Measurements from ENCODE around the gene GTSE1. TPM values are rescaled to one million over a fixed set of nuclear protein-coding genes. Genes with fewer than 3 reads are reported as not detected.

Gene GTSE1
- total and polyA plus RNA-seq, 2 of the 13 experiments (the other 11 are each of a cell fraction or from before 2014, with no cell fraction given): 10.7 to 13.5 TPM

DNA sequence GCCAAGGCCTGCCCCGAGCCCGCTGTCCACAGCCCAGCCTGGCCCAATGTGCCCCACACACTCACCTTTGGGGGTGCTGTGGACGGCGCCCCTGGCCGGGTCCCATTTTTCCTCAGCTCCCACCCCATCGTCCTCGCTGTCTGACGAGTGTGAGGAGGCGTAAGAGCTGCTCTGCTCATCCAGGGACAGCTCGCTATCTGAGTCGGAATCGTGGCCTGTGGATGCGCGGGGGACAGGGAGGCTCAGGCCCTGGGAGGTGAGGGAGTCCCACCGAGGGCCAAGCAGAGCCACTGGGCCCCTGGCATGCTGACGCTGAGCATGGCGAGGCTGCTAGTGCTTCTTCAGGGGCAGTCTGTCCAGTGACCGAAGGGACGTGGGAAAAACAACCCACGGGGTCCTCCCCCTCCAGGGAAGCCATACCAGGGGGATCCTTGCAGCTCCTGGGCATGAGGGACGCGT, 68.5 kb downstream of the GTSE1 start (continued):
- TF ChIP-seq THYN1 (CRISPR knock-in tag; IDR thresholded peaks at IDR 0.05; ENCODE audit: borderline replicate concordance, low read depth): no peak

DNA sequence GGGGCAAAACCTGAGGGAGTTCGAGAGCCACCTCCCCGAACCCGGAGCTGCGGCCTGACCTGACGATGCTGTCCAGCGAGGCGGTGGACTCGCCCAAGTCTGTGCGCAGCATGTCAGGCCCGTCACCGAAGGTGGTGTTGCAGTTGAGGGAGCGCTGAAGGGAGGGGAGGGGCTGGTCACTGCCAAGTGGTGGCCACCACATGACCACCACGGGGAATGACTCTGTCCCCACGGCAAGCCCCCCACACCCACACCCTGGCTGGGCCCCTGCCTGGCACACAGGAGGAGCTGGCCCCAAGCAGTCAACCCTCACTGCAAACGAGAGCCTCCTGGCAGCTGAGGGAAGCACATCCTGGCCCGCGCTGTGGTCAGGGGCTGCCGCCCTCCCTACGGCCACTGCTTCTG, 69.7 kb downstream of the GTSE1 start:
- ChIA-PET CTCF (ENCODE audit: low intra/inter-chr PET ratio, low total read pairs) (interaction anchor here (2.3 to 3.0 kb wide), 2 partner anchors 24 to 176 kb away, joined by 15 to 48 read pairs; no protein-coding TSS in a partner anchor), POLR2A (no interaction called here)
- no peaks in the 10 kb centered on the region for H3K27me3 ChIP-seq (ENCODE audit: control insufficient read depth in 1 of 2, insufficient read depth in 2 of 2, low read length in 2 of 2)
- no peaks in the 10 kb centered on the region for H3K36me3 ChIP-seq (replicated peaks in 1 of 2; ENCODE audit: control insufficient read depth in 1 of 2, insufficient read depth in 2 of 2, low read length in 2 of 2)
- H3K27ac ChIP-seq (ENCODE audit: extremely low read length, insufficient read depth, low read length): no peak overlapping the region
- FAIRE-seq (no peak), DNase-seq (ENCODE audit: low spot score) (no peak), ATAC-seq (no peak)
- intact Hi-C loops (cut with micrococcal nuclease; ENCODE audit: unreplicated experiment) (no loop called here), in situ Hi-C loops (cut with HindIII; ENCODE audit: extremely low pct_ligation_motif_present, low pct_unique_long_range_greater_than_20kb) (loop anchor here (5.0 kb wide), 2 partner anchors 76 to 171 kb away; partner anchors contain the start of gene CELSR1)
- no peak overlapping the region for H3K4me2 ChIP-seq (ENCODE audit: low read depth, low read length)
- H4K20me1 ChIP-seq (ENCODE audit: insufficient read depth, low read length): no peaks in the 10 kb centered on the region
- peaks cover 50% of the 10 kb centered on the region for H3K4me1 ChIP-seq (ENCODE audit: insufficient read depth, low read length)
- H3K79me2 ChIP-seq (ENCODE audit: insufficient read depth, low read length): no peaks in the 10 kb centered on the region
- 99% methylated on average over 11 of the region's 19 CpGs for WGBS (ENCODE audit: low lambda C conversion rate)
- H2AFZ ChIP-seq (ENCODE audit: low read length): no peak overlapping the region
- no peak overlapping the region for H3K9ac ChIP-seq (ENCODE audit: insufficient read depth, low read depth, low read length)
- TF ChIP-seq PCBP1 (IDR thresholded peaks at IDR 0.05; ENCODE audit: borderline replicate concordance, low read depth, low read length) (0 out of 2 replicates have a peak, but pooled peaks have one; percentile 74), ZNF703 (CRISPR knock-in tag; IDR thresholded peaks at IDR 0.05; ENCODE audit: borderline replicate concordance) (no peak)
- no peak overlapping the region for H3K4me3 ChIP-seq (replicated peaks in 1 of 3; ENCODE audit: insufficient read depth in 1 of 3, low read depth in 2 of 3, low read length in 3 of 3)
- no peaks in the 10 kb centered on the region for H3K9me3 ChIP-seq (ENCODE audit: low read length)
- no TSS peak for BruUV-seq (replicated peaks)

DNA sequence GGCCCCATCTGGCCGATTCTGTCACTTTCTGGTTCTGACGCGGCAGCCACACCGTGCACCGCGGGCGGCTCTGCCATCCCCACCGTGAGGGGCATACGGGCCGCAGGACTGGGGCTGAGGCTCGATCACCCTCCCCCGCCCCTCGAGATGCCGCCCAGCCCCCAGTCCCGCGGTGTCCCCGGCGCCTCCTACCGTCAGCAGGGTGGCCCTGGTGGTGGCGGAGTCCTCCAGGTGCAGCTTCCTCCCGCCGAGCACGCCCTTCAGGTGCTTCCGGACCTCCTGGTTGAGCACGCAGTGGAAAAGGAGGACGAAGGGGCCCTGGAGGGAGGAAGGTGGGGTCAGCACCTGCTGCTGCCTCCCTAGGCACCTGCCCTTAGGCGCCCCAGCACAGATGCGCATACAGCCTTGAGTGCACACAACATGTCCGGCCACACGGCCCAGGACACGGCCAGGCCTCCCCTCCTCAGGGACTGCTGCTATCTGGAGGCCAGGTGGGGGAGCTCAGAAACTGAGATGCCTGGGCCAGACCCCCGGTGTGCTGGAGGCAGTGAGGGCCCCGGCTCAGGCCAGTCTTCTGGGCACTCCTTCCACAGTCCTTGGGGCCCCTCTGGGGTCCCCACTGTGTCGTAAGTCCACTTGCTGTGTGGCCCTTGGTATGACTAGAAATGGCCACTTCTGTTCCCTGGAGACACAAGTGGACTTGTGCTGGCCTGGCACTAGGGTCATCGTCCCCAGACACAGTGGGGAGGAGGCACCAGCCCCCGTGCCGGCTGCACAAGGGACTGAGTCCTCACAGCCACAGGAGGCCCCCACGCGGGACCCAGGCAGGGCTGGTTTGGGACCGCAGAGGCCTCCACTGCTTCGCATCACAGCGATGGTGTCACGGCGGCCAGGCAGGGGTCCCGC, 70.4 kb downstream of the GTSE1 start:
- no peaks in the 10 kb centered on the region for H3K79me2 ChIP-seq (ENCODE audit: insufficient read depth, low read length)
- H3K4me2 ChIP-seq (ENCODE audit: low read depth, low read length): no peak overlapping the region
- POLR2A ChIA-PET: interaction anchor here (0.9 to 1.5 kb wide), 6 partner anchors 10 to 86 kb away, joined by 3 to 33 read pairs (median 4); no protein-coding TSS in a partner anchor
- CTCF ChIA-PET (ENCODE audit: low intra/inter-chr PET ratio, low total read pairs): interaction anchor here (1.6 to 3.0 kb wide), 4 partner anchors 12 to 175 kb away, joined by 3 to 48 read pairs (median 12); no protein-coding TSS in a partner anchor
- no peak for DNase-seq (ENCODE audit: low spot score)
- 75% methylated on average over 26 of the region's 45 CpGs for WGBS (ENCODE audit: low lambda C conversion rate)
- no TSS peak for BruUV-seq (replicated peaks)
- in situ Hi-C loops (cut with HindIII; ENCODE audit: extremely low pct_ligation_motif_present, low pct_unique_long_range_greater_than_20kb): loop anchor here (5.0 kb wide), 2 partner anchors 75 to 170 kb away; partner anchors contain the start of gene CELSR1
- peak; percentile 3 for ATAC-seq
- H3K4me3 ChIP-seq (replicated peaks in 1 of 3; ENCODE audit: insufficient read depth in 1 of 3, low read depth in 2 of 3, low read length in 3 of 3): no peak overlapping the region
- H4K20me1 ChIP-seq (ENCODE audit: insufficient read depth, low read length): no peaks in the 10 kb centered on the region
- intact Hi-C loops (cut with micrococcal nuclease; ENCODE audit: unreplicated experiment): loop anchor here (1.0 kb wide), 2 partner anchors 23 to 175 kb away; no protein-coding TSS in a partner anchor
- H3K9me3 ChIP-seq (ENCODE audit: low read length): no peaks in the 10 kb centered on the region
- FAIRE-seq: no peak
- no peak overlapping the region for H3K27ac ChIP-seq (ENCODE audit: extremely low read length, insufficient read depth, low read length)
- no peak overlapping the region for H3K9ac ChIP-seq (ENCODE audit: insufficient read depth, low read depth, low read length)
- no peak overlapping the region for H2AFZ ChIP-seq (ENCODE audit: low read length)
- no peaks in the 10 kb centered on the region for H3K27me3 ChIP-seq (ENCODE audit: control insufficient read depth in 1 of 2, insufficient read depth in 2 of 2, low read length in 2 of 2)
- no peaks in the 10 kb centered on the region for H3K36me3 ChIP-seq (replicated peaks in 1 of 2; ENCODE audit: control insufficient read depth in 1 of 2, insufficient read depth in 2 of 2, low read length in 2 of 2)
- peaks cover 47% of the 10 kb centered on the region for H3K4me1 ChIP-seq (ENCODE audit: insufficient read depth, low read length)
- TF ChIP-seq ATF7-NPFF (CRISPR knock-in tag; IDR thresholded peaks at IDR 0.05; ENCODE audit: low read depth) (no peak), ZNF556 (CRISPR knock-in tag; IDR thresholded peaks at IDR 0.05; ENCODE audit: borderline replicate concordance) (0 out of 2 replicates have a peak, but pooled peaks have one; percentile 31), ISL2 (CRISPR knock-in tag; IDR thresholded peaks at IDR 0.05) (0 out of 2 replicates have a peak, but pooled peaks have one; percentile 21)
- TF ChIP-seq, protein P1, sequence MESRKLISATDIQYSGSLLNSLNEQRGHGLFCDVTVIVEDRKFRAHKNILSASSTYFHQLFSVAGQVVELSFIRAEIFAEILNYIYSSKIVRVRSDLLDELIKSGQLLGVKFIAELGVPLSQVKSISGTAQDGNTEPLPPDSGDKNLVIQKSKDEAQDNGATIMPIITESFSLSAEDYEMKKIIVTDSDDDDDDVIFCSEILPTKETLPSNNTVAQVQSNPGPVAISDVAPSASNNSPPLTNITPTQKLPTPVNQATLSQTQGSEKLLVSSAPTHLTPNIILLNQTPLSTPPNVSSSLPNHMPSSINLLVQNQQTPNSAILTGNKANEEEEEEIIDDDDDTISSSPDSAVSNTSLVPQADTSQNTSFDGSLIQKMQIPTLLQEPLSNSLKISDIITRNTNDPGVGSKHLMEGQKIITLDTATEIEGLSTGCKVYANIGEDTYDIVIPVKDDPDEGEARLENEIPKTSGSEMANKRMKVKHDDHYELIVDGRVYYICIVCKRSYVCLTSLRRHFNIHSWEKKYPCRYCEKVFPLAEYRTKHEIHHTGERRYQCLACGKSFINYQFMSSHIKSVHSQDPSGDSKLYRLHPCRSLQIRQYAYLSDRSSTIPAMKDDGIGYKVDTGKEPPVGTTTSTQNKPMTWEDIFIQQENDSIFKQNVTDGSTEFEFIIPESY (CRISPR knock-in tag; IDR thresholded peaks at IDR 0.05): peak; percentile 99

All from HepG2 (cell line).